ENCODE data around the gene SALL4.
A peak's percentile ranks its signal among the peaks of the same experiment; 100 is the strongest.

Gene SALL4

GRCh38 chr20:51799401-51799860, 2.9 kb downstream of the SALL4 start:
- no peak for DNase-seq (ENCODE audit: low read depth, low spot score)
- TF ChIP-seq CTCF (IDR thresholded peaks at IDR 0.05; ENCODE audit: low read depth, low read length), result no peak
- in situ Hi-C loops (cut with HindIII; ENCODE audit: low sequenced_read_pairs), result no loop called here
- H3K4me3 ChIP-seq (ENCODE audit: low read depth, low read length), result no peak overlapping the region

- no peak for TF ChIP-seq CTCF (IDR thresholded peaks at IDR 0.05; ENCODE audit: low read depth, low read length)
- in situ Hi-C loops (cut with HindIII; ENCODE audit: low sequenced_read_pairs), result no loop called here
- H3K4me3 ChIP-seq (ENCODE audit: low read depth, low read length), result no peak overlapping the region
- DNase-seq (ENCODE audit: low read depth, low spot score), result peak; percentile 15
Observed at GRCh38 chr20:51797357-51798025, 4.8 kb downstream of the SALL4 start.

GRCh38 chr20:51796340-51796739, 6.0 kb downstream of the SALL4 start:
- TF ChIP-seq CTCF (IDR thresholded peaks at IDR 0.05; ENCODE audit: low read depth, low read length), result no peak

GRCh38 chr20:51792960-51793359, 9.4 kb downstream of the SALL4 start:
- H3K4me3 ChIP-seq (ENCODE audit: low read depth, low read length), result no peak overlapping the region
- no peak for DNase-seq (ENCODE audit: low read depth, low spot score)
- in situ Hi-C loops (cut with HindIII; ENCODE audit: low sequenced_read_pairs), result no loop called here
- TF ChIP-seq CTCF (IDR thresholded peaks at IDR 0.05; ENCODE audit: low read depth, low read length), result no peak

More at GRCh38 chr20:51796340-51796739, 6.0 kb downstream of the SALL4 start:
- H3K4me3 ChIP-seq (ENCODE audit: low read depth, low read length), result no peak overlapping the region
- in situ Hi-C loops (cut with HindIII; ENCODE audit: low sequenced_read_pairs), result no loop called here
- no peak for DNase-seq (ENCODE audit: low read depth, low spot score)

- in situ Hi-C loops (cut with HindIII; ENCODE audit: low sequenced_read_pairs), result no loop called here
- no peak overlapping the region for H3K4me3 ChIP-seq (ENCODE audit: low read depth, low read length)
- TF ChIP-seq CTCF (IDR thresholded peaks at IDR 0.05; ENCODE audit: low read depth, low read length), result no peak
- DNase-seq (ENCODE audit: low read depth, low spot score), result no peak
Observed at GRCh38 chr20:51791626-51792025, 10.7 kb downstream of the SALL4 start.

- H3K4me3 ChIP-seq (ENCODE audit: low read depth, low read length), result no peak overlapping the region
- DNase-seq (ENCODE audit: low read depth, low spot score), result no peak
- in situ Hi-C loops (cut with HindIII; ENCODE audit: low sequenced_read_pairs), result no loop called here
- no peak for TF ChIP-seq CTCF (IDR thresholded peaks at IDR 0.05; ENCODE audit: low read depth, low read length)
Observed at GRCh38 chr20:51790256-51790655, 12.1 kb downstream of the SALL4 start.
